Stimulated activated CD8-positive, alpha-beta memory T cell treated with anti-CD3 and anti-CD28 coated beads, Interleukin-4, amount 100 ng/mL, for 4 hours (primary cell): ENCODE results near the gene TIMM10.

Experiments used
- DNase-seq, 2 donors: peaks; one replicate each; pipeline ENCODE4 v3.0.0-alpha.2; 2020; ENCODE audit warnings: low read depth in 2 of 2, low spot score in 1 of 2

Gene TIMM10

DNA sequence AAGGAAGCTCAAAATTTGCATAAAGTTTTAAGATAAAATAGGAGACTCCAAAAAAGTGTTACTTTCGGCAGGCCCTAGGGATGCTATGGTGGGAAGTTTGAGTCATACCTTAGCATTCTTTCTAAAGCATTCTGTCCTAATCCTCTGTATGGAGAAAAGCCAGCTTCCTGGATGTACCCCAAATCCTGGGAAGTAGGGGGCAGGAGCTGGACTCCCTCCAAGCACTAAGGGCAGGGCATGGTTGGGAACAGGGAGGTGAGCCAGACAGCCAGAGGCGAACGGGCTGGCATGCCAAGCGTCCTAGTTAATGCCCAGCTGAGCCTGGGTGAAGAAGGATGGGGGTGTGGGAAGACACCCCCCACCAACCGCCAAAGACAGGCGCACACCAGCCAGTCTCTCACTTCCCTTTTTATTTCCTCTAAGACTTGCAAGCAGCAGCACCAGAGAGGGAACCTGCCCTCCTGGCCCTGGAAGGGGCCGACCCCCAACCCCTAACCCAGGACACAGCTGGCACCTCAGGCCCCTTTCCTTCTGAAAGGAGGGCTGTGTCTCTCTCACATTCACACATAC is 46.3 kb downstream of the TIMM10 start:
- DNase-seq: no peak

DNA sequence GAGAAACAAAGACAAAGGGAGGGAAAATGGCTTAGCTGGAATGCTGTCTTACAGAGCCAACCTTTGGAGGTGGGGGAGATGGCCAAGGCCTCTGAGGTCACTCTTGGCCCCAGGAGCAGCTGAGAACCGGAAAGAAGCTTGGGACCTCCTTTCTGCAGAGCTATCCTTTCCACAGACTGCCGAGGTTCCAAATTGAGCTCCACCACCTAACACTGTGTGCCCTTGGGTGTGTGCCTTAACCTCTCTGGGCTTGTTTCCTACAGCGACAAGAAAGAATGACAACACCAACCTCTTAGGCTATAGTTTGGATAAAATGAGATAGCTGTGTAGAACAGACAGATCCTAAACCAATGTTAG is 47.0 kb downstream of the TIMM10 start:
- no peak for DNase-seq

DNA sequence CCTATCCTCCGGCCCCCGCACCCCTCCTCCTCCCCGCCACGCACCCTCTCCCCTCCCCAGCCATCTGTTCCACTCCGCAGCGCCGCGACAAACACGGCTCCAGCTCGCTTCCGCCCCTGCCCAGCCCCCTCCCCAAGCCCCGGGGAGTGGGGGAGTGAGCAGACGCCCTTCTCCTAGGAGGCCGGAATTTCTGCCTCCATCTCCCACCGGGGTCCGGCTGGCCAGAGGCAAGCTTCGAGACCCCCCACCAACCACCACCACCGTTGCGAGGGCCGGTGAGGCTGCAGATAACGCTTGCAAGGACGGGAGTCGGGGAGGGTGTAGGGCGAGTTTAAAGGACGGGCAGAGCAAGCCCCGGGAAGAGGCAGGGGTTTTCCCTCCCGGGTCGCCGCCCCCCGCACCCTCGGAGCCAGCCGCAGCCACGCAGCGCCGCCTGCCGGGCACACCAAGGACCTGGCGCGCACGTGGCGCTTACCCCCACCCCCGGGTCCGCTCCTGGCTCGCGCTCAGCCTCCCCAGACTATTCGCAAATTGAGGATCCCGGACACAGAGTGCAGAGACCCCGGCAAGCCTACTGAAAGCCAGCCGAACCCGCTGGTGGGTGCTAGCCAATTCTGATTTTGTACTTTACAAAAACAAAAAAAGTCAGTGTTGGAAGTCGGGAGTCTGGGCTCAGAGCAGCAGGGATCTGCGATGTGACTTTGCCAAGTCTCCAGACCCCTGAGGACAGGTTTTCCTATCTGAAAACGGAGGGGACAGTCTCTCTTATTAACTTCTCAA is 47.6 kb downstream of the TIMM10 start:
- peak; percentile 48 to 51 for DNase-seq

DNA sequence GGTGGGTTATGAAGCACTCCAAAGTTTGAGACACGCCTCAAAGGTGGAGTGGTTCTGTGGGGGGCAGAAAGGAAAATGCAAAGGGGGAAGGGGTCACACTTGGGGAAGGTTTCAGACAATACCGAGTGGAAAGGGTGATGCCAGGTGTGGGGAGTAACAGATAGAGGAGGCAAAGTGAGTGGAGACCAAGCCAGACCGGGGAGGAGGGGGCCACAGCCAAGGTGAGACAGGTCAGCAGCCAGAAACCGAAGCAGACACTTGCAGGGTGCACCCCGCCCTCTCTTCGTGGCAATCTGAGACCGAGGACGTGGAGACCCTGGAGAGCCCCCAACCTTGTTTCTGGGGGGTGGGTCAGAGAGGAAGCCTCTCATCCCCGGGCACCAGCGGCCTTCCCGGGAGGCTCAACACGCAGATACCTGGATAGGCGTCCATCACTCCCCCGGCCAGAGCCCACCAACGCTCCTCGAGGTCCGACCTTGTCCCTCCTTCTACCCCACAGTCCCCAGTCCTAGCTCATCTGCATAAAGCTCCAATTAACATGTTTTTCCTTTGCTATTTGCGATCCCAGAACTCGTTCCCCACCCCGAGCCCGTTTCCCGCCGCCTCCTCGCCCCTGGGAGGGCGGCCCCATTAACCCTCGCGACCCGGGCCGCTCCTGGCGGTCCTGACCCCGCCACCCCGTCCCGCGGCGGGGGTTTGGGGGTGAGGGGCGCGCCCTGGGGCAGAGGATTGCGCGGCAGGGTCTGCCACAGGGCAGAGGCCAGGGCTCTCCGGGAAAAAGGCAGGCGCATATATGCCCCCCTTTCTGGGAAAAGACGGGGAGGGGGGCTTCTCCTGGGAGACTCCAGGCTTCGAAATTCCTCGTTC is 48.4 kb downstream of the TIMM10 start:
- no peak for DNase-seq

DNA sequence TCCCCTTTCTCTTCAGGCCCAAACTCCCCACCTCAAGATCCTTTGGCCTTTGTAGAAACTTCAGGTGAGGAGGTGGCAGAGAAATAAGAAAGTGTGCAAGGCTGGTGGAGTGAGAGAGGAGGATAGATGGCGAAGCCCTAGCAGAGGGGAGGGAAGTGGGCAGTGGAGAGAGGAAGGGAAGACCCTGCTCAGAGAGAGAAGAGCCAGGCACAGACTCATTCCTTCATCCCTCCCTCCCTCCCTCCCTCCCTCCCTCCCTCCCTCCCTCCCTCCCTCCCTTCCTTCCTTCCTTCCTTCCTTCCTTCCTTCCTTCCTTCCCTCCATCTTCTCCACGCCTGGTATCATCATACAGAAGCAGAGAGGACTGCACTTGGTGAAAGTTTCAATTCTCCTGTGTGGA is 49.2 kb downstream of the TIMM10 start:
- DNase-seq: no peak

DNA sequence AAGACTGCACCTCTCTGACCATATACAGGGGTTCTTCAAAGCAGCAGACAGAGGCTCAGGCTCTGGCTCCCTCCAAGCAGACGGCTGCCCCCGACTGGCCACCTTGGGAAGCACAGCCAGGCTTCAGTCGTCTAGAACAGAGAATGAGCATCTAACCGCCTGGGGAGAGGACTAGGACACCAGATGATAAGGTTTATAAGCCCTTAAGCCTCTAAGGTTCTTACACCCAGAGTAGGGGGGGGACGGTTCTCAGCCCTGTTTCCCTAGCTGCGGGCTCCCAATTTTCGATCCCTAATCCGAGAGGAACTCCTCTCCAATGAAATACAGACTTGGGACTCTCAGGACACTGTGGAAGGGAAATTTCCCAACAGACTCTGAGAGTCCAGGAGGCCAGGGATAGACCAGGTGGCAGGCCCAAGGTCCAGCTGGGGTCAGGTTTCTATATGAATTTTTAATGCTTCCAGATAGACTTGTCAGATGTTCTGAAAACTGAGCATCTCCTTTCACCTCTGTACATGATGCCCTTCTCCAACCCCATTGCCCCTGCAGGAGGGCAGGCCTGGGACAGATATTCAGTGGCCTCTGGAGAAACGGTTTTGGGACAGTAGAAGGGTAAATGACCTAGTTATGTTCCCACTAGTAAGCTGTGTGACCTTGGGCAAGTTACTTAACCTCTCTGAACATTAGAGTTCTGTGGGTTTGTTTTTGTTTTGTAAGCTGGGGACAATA is 50.0 kb downstream of the TIMM10 start:
- DNase-seq: peak; percentile 35 to 49

DNA sequence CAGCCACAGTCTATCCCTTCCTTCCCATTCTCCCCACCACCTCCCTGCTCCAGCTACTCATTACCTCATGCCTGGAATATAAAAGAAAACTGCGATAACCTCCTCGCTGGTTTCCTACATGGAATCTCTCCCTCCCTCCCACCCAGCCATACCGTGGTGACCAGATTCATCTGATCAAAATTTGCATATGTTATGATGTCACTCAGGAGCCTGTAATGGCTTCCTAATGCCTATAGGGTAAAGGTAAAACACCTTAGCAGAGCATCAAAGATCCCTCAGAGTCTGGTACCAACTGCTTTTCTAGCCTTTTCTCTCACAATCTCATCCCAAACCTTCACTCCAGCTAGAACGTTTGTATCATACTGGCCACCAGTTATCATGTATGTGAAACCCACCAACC is 50.6 kb downstream of the TIMM10 start:
- DNase-seq: no peak

DNA sequence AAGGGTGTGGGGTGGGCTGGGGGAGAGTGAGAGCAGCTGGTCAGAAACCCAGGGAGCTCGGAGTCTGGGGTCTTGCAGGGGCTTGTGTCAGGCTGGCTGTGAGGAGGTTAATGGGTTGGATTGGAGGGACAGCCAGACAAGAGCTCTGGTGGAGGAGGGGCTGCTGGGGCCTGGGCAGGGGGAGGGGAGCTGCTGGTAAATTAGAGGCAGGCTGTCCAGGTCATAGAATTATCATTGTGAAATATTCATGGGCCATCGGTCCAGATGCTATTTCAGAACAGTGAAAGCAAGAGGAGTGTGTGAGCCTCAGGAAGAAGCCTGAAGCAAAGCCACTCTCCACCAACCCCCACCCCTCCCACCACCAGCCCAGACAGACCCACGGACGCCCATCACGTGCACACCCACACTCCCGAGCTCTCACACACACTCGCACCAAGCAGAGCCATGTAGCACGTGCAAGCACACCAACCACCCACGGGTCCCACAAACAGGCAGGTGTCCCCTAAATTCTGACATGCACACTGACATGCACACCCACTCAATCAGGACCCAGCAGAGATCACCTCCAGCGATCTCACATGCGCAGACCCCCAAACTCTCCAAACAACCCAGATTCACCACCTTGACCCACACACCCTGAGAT is 51.4 kb downstream of the TIMM10 start:
- DNase-seq: no peak
